ENCODE results near the gene BTLA.

Gene BTLA

GRCh38 chr3:112471596-112472325, 27.5 kb downstream of the BTLA start:
- Histone ChIP-seq H3K27me3 (ENCODE audit: insufficient read depth, poor library complexity, severe bottlenecking) (no peaks in the 10 kb centered on the region), H3K36me3 (ENCODE audit: low read depth) (no peaks in the 10 kb centered on the region), H3K27ac (ENCODE audit: poor library complexity, severe bottlenecking) (no peak overlapping the region), H3K4me1 (ENCODE audit: insufficient read depth, poor library complexity, severe bottlenecking) (no peaks in the 10 kb centered on the region), H3K9me3 (ENCODE audit: severe bottlenecking) (no peaks in the 10 kb centered on the region), H3K4me3 (ENCODE audit: severe bottlenecking) (no peak overlapping the region)
- no peak for ATAC-seq (ENCODE audit: low read depth)
- TF ChIP-seq, protein P1, sequence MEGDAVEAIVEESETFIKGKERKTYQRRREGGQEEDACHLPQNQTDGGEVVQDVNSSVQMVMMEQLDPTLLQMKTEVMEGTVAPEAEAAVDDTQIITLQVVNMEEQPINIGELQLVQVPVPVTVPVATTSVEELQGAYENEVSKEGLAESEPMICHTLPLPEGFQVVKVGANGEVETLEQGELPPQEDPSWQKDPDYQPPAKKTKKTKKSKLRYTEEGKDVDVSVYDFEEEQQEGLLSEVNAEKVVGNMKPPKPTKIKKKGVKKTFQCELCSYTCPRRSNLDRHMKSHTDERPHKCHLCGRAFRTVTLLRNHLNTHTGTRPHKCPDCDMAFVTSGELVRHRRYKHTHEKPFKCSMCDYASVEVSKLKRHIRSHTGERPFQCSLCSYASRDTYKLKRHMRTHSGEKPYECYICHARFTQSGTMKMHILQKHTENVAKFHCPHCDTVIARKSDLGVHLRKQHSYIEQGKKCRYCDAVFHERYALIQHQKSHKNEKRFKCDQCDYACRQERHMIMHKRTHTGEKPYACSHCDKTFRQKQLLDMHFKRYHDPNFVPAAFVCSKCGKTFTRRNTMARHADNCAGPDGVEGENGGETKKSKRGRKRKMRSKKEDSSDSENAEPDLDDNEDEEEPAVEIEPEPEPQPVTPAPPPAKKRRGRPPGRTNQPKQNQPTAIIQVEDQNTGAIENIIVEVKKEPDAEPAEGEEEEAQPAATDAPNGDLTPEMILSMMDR (IDR thresholded peaks at IDR 0.05; ENCODE audit: poor library complexity, severe bottlenecking), result no peak
- DNase-seq (ENCODE audit: low spot score), result no peak

- H3K27me3 ChIP-seq (ENCODE audit: insufficient read depth, poor library complexity, severe bottlenecking), result no peaks in the 10 kb centered on the region
- H3K9me3 ChIP-seq (ENCODE audit: severe bottlenecking), result no peaks in the 10 kb centered on the region
Measured at GRCh38 chr3:112470788-112471187, 28.5 kb downstream of the BTLA start.

DNA sequence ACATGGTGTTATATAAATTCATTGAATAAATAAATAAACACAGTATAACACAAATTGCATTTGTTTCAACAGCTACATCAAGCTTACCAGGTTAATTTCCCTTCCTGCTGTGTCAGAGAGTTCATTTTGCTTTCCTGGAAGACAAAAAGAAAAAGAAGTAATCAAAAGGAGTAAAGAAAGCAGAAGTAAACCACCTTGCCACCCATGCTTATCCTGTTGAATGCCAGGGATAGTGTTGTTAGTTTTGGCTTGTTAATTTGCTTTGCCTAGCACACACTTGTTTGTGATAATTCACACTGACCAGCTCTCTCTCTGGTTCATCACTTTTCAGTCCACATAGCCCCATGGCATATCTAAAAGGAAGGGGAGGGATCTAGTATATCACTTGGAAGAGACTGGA, 29.6 kb downstream of the BTLA start:
- no peaks in the 10 kb centered on the region for H3K27me3 ChIP-seq (ENCODE audit: insufficient read depth, poor library complexity, severe bottlenecking)
- H3K4me1 ChIP-seq (ENCODE audit: insufficient read depth, poor library complexity, severe bottlenecking), result no peaks in the 10 kb centered on the region
- TF ChIP-seq, protein P1 (IDR thresholded peaks at IDR 0.05; ENCODE audit: poor library complexity, severe bottlenecking), result no peak
- ATAC-seq (ENCODE audit: low read depth) (no peak), DNase-seq (ENCODE audit: low spot score) (no peak)
- no peaks in the 10 kb centered on the region for H3K9me3 ChIP-seq (ENCODE audit: severe bottlenecking)
- H3K27ac ChIP-seq (ENCODE audit: poor library complexity, severe bottlenecking), result no peak overlapping the region
- no peaks in the 10 kb centered on the region for H3K36me3 ChIP-seq (ENCODE audit: low read depth)
- H3K4me3 ChIP-seq (ENCODE audit: severe bottlenecking), result no peak overlapping the region

More at GRCh38 chr3:112470788-112471187, 28.5 kb downstream of the BTLA start:
- ATAC-seq (ENCODE audit: low read depth), result no peak
- H3K36me3 ChIP-seq (ENCODE audit: low read depth), result no peaks in the 10 kb centered on the region
- no peak for DNase-seq (ENCODE audit: low spot score)
- TF ChIP-seq, protein P1 (IDR thresholded peaks at IDR 0.05; ENCODE audit: poor library complexity, severe bottlenecking), result no peak
- no peaks in the 10 kb centered on the region for H3K4me1 ChIP-seq (ENCODE audit: insufficient read depth, poor library complexity, severe bottlenecking)
- H3K27ac ChIP-seq (ENCODE audit: poor library complexity, severe bottlenecking), result no peak overlapping the region
- H3K4me3 ChIP-seq (ENCODE audit: severe bottlenecking), result no peak overlapping the region

GRCh38 chr3:112467539-112467938, 31.7 kb downstream of the BTLA start:
- TF ChIP-seq, protein P1 (IDR thresholded peaks at IDR 0.05; ENCODE audit: poor library complexity, severe bottlenecking), result no peak
- H3K27ac ChIP-seq (ENCODE audit: poor library complexity, severe bottlenecking), result no peak overlapping the region
- no peak for ATAC-seq (ENCODE audit: low read depth)
- H3K9me3 ChIP-seq (ENCODE audit: severe bottlenecking), result no peaks in the 10 kb centered on the region
- H3K36me3 ChIP-seq (ENCODE audit: low read depth), result no peaks in the 10 kb centered on the region
- H3K27me3 ChIP-seq (ENCODE audit: insufficient read depth, poor library complexity, severe bottlenecking), result no peaks in the 10 kb centered on the region
- H3K4me3 ChIP-seq (ENCODE audit: severe bottlenecking), result no peak overlapping the region
- DNase-seq (ENCODE audit: low spot score), result no peak
- no peaks in the 10 kb centered on the region for H3K4me1 ChIP-seq (ENCODE audit: insufficient read depth, poor library complexity, severe bottlenecking)

DNA sequence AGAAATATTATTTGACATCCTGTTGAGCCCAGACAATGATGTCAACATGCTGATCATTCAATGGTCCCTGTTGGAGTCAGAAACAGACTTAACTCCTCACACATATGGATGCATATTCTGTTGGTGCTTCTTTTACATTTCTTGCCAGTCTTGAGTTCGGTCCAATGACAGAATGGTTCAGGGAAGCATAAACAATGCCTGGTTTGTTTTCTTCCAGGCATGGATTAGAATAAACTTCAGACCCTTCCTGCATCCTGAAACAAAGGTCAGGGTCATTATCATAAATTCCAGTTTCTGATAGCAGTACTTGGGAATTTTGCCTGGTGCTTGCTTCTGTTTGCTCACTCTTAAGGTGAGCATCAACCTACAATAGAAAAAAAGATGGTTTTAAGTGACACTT, 33.3 kb downstream of the BTLA start:
- Histone ChIP-seq H3K27ac (ENCODE audit: poor library complexity, severe bottlenecking) (no peak overlapping the region), H3K27me3 (ENCODE audit: insufficient read depth, poor library complexity, severe bottlenecking) (no peaks in the 10 kb centered on the region), H3K36me3 (ENCODE audit: low read depth) (no peaks in the 10 kb centered on the region), H3K4me3 (ENCODE audit: severe bottlenecking) (no peak overlapping the region), H3K4me1 (ENCODE audit: insufficient read depth, poor library complexity, severe bottlenecking) (no peaks in the 10 kb centered on the region), H3K9me3 (ENCODE audit: severe bottlenecking) (no peaks in the 10 kb centered on the region)
- TF ChIP-seq, protein P1 (IDR thresholded peaks at IDR 0.05; ENCODE audit: poor library complexity, severe bottlenecking), result no peak
- ATAC-seq (ENCODE audit: low read depth) (no peak), DNase-seq (ENCODE audit: low spot score) (no peak)

All from RWPE2 (cell line).